T-helper 1 cell treated with Interleukin-12 subunit alpha and Interleukin-12 subunit beta and Interleukin-4 antibody, amounts not matched to agents 30 μg/mL and 1 μg/mL, for 36 hours (primary cell): ENCODE results near the gene TAPT1.

Source experiments
- H3K27ac Mint-ChIP-seq: one replicate; pipeline ENCODE4 v1.8.0; 2021; ENCODE audit warnings: mild to moderate bottlenecking, mixed read lengths
- H3K27me3 Mint-ChIP-seq: one replicate; pipeline ENCODE4 v1.8.0; 2021; ENCODE audit warnings: low read depth, mixed read lengths
- H3K36me3 Mint-ChIP-seq: one replicate; pipeline ENCODE4 v1.8.0; 2021; ENCODE audit warnings: low read depth, mixed read lengths
- H3K4me1 Mint-ChIP-seq: one replicate; pipeline ENCODE4 v1.8.0; 2021; ENCODE audit warnings: low read depth, mixed read lengths
- H3K4me3 Mint-ChIP-seq: one replicate; pipeline ENCODE4 v1.8.0; 2021; ENCODE audit warnings: mild to moderate bottlenecking, moderate library complexity, mixed read lengths
- H3K9me3 Mint-ChIP-seq: one replicate; pipeline ENCODE4 v1.8.0; 2021; ENCODE audit warnings: mixed read lengths

The TAPT1 gene

GRCh38 chr4:16259241-16259888, 33.1 kb upstream of the TAPT1 start:
- Mint-ChIP-seq H3K4me1 (no peaks in the 10 kb centered on the region), H3K9me3 (no peaks in the 10 kb centered on the region), H3K4me3 (no peak overlapping the region), H3K27me3 (no peaks in the 10 kb centered on the region), H3K36me3 (peaks cover 3% of the 10 kb centered on the region), H3K27ac (no peak overlapping the region)

GRCh38 chr4:16257611-16258010, 31.3 kb upstream of the TAPT1 start:
- Mint-ChIP-seq H3K9me3 (no peaks in the 10 kb centered on the region), H3K27me3 (no peaks in the 10 kb centered on the region), H3K4me3 (no peak overlapping the region), H3K4me1 (no peaks in the 10 kb centered on the region), H3K27ac (no peak overlapping the region), H3K36me3 (peaks cover 9% of the 10 kb centered on the region)

GRCh38 chr4:16256343-16256742, 30.1 kb upstream of the TAPT1 start:
- no peak overlapping the region for H3K27ac Mint-ChIP-seq

GRCh38 chr4:16255730-16256129, 29.5 kb upstream of the TAPT1 start:
- peaks cover 9% of the 10 kb centered on the region for H3K36me3 Mint-ChIP-seq
- no peak overlapping the region for H3K4me3 Mint-ChIP-seq
- no peaks in the 10 kb centered on the region for H3K4me1 Mint-ChIP-seq
- H3K9me3 Mint-ChIP-seq: no peaks in the 10 kb centered on the region
- H3K27ac Mint-ChIP-seq: no peak overlapping the region
- H3K27me3 Mint-ChIP-seq: no peaks in the 10 kb centered on the region

More at GRCh38 chr4:16256343-16256742, 30.1 kb upstream of the TAPT1 start:
- Mint-ChIP-seq H3K4me1 (no peaks in the 10 kb centered on the region), H3K4me3 (no peak overlapping the region), H3K36me3 (peaks cover 9% of the 10 kb centered on the region), H3K27me3 (no peaks in the 10 kb centered on the region), H3K9me3 (no peaks in the 10 kb centered on the region)

- no peak overlapping the region for H3K4me3 Mint-ChIP-seq
- no peaks in the 10 kb centered on the region for H3K27me3 Mint-ChIP-seq
- H3K36me3 Mint-ChIP-seq: peaks cover 9% of the 10 kb centered on the region
- no peaks in the 10 kb centered on the region for H3K9me3 Mint-ChIP-seq
- no peak overlapping the region for H3K27ac Mint-ChIP-seq
- H3K4me1 Mint-ChIP-seq: no peaks in the 10 kb centered on the region
These were observed 27.1 kb upstream of the TAPT1 start for GRCh38 chr4:16253127-16253960.

GRCh38 chr4:16250661-16251365, 24.5 kb upstream of the TAPT1 start:
- no peaks in the 10 kb centered on the region for H3K27me3 Mint-ChIP-seq
- no peaks in the 10 kb centered on the region for H3K4me1 Mint-ChIP-seq
- H3K27ac Mint-ChIP-seq: no peak overlapping the region
- peaks cover 6% of the 10 kb centered on the region for H3K36me3 Mint-ChIP-seq
- H3K9me3 Mint-ChIP-seq: no peaks in the 10 kb centered on the region
- H3K4me3 Mint-ChIP-seq: no peak overlapping the region

- H3K4me1 Mint-ChIP-seq: no peaks in the 10 kb centered on the region
- H3K4me3 Mint-ChIP-seq: no peak overlapping the region
- no peaks in the 10 kb centered on the region for H3K27me3 Mint-ChIP-seq
- H3K27ac Mint-ChIP-seq: no peak overlapping the region
- no peaks in the 10 kb centered on the region for H3K9me3 Mint-ChIP-seq
- H3K36me3 Mint-ChIP-seq: peaks cover 5% of the 10 kb centered on the region
These were observed 22.3 kb upstream of the TAPT1 start for GRCh38 chr4:16248605-16249004.

GRCh38 chr4:16245241-16245640, 19.0 kb upstream of the TAPT1 start:
- no peaks in the 10 kb centered on the region for H3K4me1 Mint-ChIP-seq
- H3K4me3 Mint-ChIP-seq: no peak overlapping the region
- no peaks in the 10 kb centered on the region for H3K9me3 Mint-ChIP-seq
- no peak overlapping the region for H3K27ac Mint-ChIP-seq
- H3K36me3 Mint-ChIP-seq: no peaks in the 10 kb centered on the region
- no peaks in the 10 kb centered on the region for H3K27me3 Mint-ChIP-seq

GRCh38 chr4:16243285-16243684, 17.0 kb upstream of the TAPT1 start:
- Mint-ChIP-seq H3K4me3 (no peak overlapping the region), H3K9me3 (no peaks in the 10 kb centered on the region), H3K27me3 (no peaks in the 10 kb centered on the region), H3K27ac (no peak overlapping the region), H3K4me1 (no peaks in the 10 kb centered on the region), H3K36me3 (no peaks in the 10 kb centered on the region)

GRCh38 chr4:16240300-16240699, 14.0 kb upstream of the TAPT1 start:
- Mint-ChIP-seq H3K27me3 (no peaks in the 10 kb centered on the region), H3K4me3 (no peak overlapping the region), H3K36me3 (no peaks in the 10 kb centered on the region), H3K4me1 (no peaks in the 10 kb centered on the region), H3K27ac (no peak overlapping the region), H3K9me3 (no peaks in the 10 kb centered on the region)

GRCh38 chr4:16239086-16239485, 12.8 kb upstream of the TAPT1 start:
- no peaks in the 10 kb centered on the region for H3K4me1 Mint-ChIP-seq
- H3K9me3 Mint-ChIP-seq: no peaks in the 10 kb centered on the region
- no peaks in the 10 kb centered on the region for H3K36me3 Mint-ChIP-seq
- no peak overlapping the region for H3K4me3 Mint-ChIP-seq
- no peak overlapping the region for H3K27ac Mint-ChIP-seq
- H3K27me3 Mint-ChIP-seq: peaks cover 3% of the 10 kb centered on the region

GRCh38 chr4:16238327-16238726, 12.1 kb upstream of the TAPT1 start:
- no peaks in the 10 kb centered on the region for H3K9me3 Mint-ChIP-seq
- H3K27me3 Mint-ChIP-seq: peaks cover 4% of the 10 kb centered on the region
- no peaks in the 10 kb centered on the region for H3K4me1 Mint-ChIP-seq
- no peaks in the 10 kb centered on the region for H3K36me3 Mint-ChIP-seq
- H3K27ac Mint-ChIP-seq: no peak overlapping the region
- H3K4me3 Mint-ChIP-seq: no peak overlapping the region

GRCh38 chr4:16237715-16238114, 11.4 kb upstream of the TAPT1 start:
- no peak overlapping the region for H3K27ac Mint-ChIP-seq
- no peak overlapping the region for H3K4me3 Mint-ChIP-seq
- H3K27me3 Mint-ChIP-seq: peaks cover 4% of the 10 kb centered on the region
- no peaks in the 10 kb centered on the region for H3K36me3 Mint-ChIP-seq
- no peaks in the 10 kb centered on the region for H3K4me1 Mint-ChIP-seq
- H3K9me3 Mint-ChIP-seq: no peaks in the 10 kb centered on the region

GRCh38 chr4:16236402-16237023, 10.2 kb upstream of the TAPT1 start:
- Mint-ChIP-seq H3K27me3 (peaks cover 4% of the 10 kb centered on the region), H3K4me3 (no peak overlapping the region), H3K4me1 (no peaks in the 10 kb centered on the region), H3K27ac (no peak overlapping the region), H3K36me3 (no peaks in the 10 kb centered on the region), H3K9me3 (no peaks in the 10 kb centered on the region)
